Activated CD4-positive, alpha-beta T cell treated with anti-CD3 and anti-CD28 coated beads, Interleukin-2, amount 50 U/mL, for 24 hours (primary cell): ENCODE results near the gene RHOF.
"Not testable (repeated sequence)": the region's sequence is repeated elsewhere in the genome, so short reads cannot be mapped to it uniquely, and the experiment has no call there.

Experiments
- DNase-seq, 2 donors: peaks; one replicate each; pipeline ENCODE4 v3.0.0-alpha.2; 2020; ENCODE audit warnings: low read depth in 1 of 2, low spot score in 1 of 2

The RHOF gene

GRCh38 chr12:121750507-121750955 lies 43.0 kb downstream of the RHOF start:
- no peak for DNase-seq

GRCh38 chr12:121749267-121749666 lies 44.2 kb downstream of the RHOF start:
- DNase-seq = no peak

GRCh38 chr12:121748571-121749265 lies 44.8 kb downstream of the RHOF start:
- no peak for DNase-seq

- DNase-seq = no peak
Measured at GRCh38 chr12:121748218-121748570, 45.3 kb downstream of the RHOF start.

DNA sequence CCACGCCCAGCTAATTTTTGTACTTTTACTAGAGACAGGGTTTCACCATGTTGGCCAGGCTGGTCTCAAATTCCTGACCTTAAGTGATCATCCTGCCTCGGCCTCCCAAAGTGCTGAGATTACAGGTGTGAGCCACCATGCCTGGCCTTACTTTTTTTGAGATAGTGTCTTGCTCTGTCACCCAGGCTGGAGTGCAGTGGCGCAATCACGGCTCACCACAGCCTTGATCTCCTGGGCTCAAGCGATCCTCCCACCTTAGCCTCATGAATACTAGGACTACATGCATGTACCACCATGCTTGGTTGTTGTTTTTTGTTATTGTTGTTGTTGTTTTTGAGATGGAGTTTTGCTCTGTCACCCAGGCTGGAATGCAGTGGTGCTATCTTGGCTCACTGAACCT lies 47.9 kb downstream of the RHOF start:
- not testable (repeated sequence) for DNase-seq

DNA sequence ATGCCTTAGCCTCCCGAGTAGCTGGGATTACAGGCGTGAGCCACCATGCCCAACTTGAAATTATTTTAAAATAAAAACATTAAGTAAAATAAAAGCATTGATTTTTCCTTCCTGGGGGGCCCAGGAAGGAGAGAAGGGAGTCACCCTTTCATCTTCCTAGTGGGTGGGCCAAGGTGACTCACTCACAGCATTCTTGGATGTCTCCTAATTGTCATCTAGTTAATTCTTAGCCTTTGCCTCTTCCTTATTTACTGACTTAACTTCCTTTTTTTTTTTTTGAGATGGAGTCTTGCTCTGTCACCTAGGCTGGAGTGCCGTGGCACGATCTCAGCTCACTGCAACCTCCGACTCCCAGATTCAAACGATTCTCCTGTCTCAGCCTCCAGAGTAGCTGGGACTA lies 51.7 kb downstream of the RHOF start:
- no peak for DNase-seq

DNA sequence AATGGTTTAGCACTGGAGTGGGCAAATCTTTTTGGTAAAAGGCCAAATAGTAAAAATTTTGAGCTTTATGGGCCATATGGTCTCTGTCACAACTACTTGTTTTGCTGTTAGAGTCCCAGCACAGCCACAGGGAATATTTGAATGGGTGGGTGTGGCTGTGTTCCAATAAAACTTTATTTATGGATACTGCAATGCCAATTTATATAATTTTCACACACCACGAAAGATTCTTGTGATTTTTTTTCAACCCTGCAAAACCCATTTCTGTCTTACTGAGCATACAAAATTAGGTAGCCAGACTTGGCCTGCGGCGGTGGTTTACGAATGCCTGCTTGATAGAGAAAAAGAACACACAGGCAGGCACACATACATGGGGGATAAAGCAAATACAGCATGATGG lies 52.6 kb downstream of the RHOF start:
- DNase-seq = no peak

DNA sequence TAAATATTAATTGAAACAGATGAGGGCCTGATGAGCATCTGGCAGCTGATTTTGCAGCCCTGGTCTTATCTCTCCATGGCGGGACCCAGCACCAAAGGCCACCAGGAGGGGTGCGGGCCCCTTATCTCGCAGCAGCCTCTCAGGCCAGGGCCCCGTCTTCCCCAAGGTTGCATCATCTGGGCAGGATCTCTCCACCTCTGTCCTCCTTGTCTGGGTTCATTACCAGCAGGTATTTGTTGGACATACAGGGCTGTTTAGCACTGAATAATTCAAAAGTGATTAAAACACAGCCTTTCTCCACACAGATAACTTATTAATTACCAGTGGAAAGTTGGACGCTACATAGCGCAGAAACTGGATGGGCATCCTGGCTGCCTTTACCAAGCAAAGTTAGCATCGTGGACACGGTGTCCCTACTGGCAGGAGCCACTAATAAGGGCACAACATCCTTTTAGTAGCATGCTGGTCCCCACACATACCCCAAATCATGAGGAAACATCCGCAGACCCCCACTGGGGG lies 55.1 kb downstream of the RHOF start:
- no peak for DNase-seq

DNA sequence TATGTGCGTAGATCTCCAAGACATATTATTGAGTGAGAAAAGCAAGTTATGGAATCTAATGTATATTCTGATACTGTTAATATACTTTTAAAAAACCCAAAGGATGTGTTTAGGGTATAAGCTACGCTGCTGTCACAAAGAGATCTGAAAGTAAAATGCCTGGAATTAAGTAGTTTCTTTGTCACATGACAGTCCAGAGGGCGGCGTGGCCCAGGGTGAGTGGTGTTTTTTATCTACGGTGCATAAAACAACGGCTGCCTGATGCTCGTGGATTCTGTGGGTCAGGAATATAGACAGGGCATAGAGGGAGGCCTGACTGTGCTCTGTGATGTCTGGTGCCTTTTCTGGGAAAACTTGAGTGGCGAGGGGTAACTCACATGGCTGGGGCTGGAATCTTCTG lies 59.6 kb downstream of the RHOF start:
- DNase-seq = no peak

DNA sequence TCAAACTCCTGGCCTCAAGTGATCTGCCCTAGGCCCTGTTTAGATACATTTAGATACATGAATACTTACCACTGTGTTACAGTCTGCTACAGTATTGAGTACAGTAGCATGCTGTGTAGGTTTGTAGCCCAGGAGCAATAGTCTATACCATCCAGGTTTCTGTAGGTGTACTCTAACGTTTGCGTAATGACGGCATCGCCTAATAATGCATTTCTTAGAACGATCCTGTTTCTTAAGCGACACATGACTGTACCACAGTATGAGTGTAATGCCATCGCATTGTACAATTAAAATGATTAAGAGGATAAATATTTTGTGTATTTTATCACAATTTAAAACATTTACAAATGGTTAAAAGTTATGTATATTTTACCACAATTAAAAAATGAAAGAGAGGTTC lies 62.0 kb downstream of the RHOF start:
- no peak for DNase-seq

- DNase-seq = no peak
Measured at GRCh38 chr12:121729021-121729420, 64.5 kb downstream of the RHOF start.
